GM12872 (cell line): ENCODE data around the gene OTULIN.

Source experiments
- TF ChIP-seq, protein P1 (sequence below): IDR thresholded peaks from 3 replicates; pipeline ENCODE4 v1.5.1; 2011; ENCODE audit warnings: low read depth, mild to moderate bottlenecking, low read length, moderate library complexity; ENCODE audit not compliant: insufficient read depth

OTULIN gene

DNA sequence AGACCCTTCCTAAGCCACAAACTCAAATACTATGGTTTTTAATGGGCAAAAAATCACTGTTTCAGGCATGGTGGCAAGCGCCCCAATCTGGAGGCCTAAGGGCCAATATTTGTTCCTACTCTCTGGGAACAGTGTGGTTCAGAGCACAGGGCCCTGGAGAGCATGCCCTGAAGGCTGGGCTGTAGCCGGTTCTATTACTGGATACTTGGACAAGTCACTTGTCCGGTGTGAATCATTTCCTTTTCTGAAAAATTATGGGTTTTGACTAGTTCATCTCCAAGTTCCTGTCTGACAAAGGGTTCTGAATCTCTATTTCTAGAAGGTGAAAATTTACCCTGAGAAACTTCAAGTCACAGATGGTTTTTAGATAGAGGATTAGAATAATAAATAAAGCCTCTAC, 75.0 kb downstream of the OTULIN start:
- TF ChIP-seq, protein P1, sequence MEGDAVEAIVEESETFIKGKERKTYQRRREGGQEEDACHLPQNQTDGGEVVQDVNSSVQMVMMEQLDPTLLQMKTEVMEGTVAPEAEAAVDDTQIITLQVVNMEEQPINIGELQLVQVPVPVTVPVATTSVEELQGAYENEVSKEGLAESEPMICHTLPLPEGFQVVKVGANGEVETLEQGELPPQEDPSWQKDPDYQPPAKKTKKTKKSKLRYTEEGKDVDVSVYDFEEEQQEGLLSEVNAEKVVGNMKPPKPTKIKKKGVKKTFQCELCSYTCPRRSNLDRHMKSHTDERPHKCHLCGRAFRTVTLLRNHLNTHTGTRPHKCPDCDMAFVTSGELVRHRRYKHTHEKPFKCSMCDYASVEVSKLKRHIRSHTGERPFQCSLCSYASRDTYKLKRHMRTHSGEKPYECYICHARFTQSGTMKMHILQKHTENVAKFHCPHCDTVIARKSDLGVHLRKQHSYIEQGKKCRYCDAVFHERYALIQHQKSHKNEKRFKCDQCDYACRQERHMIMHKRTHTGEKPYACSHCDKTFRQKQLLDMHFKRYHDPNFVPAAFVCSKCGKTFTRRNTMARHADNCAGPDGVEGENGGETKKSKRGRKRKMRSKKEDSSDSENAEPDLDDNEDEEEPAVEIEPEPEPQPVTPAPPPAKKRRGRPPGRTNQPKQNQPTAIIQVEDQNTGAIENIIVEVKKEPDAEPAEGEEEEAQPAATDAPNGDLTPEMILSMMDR = no peak

GRCh38 chr5:14739981-14740380, 75.5 kb downstream of the OTULIN start:
- TF ChIP-seq, protein P1 = no peak

DNA sequence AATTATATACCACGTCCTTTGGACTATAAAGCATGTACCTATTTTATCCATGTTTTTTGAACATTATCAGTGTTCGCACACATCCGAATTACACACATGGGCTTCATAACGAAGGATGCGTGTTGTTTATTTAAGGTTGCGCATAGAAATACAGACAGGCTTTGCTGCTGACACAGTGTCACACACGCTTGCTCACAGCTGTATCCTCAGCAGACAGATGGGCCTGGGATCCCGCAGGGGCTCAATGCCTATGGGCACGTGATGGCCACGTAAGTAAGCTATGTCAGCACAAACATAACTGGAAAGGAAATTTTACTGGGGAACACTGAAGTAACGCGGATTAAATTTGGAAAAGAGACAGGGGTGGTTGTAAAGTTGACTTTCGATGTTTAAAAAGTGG, 76.6 kb downstream of the OTULIN start:
- TF ChIP-seq, protein P1 = no peak

DNA sequence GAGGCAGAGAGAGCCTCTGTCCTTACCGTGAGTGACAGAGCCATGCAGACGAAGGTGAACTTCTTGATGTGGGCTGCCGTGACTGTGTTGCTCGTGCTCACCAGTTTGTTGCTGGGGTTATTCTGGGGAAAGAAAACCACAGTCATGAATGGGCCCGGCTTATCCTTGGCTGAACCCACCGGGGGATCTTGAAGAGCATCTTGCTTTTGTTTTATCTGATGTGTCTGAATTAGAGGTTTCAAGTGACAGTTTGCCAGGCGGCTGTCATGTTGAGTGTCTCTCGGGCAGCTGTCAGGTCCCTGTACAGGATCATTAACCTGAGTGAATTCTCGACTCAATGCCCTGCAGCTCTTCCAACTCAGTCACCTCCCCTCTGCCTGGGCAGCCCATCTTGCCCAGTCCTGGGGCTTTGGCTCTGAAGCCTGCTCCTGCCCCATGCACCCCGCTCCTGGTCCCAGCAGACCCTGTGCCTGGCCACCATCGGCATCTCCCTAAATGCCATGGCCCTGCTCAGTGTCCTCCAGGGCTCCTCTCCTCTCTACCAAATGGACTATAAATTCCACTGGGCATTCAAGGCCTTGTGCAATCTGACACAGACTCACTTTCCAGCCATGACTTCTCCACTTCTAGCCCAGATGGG, 77.4 kb downstream of the OTULIN start:
- TF ChIP-seq, protein P1 = no peak

DNA sequence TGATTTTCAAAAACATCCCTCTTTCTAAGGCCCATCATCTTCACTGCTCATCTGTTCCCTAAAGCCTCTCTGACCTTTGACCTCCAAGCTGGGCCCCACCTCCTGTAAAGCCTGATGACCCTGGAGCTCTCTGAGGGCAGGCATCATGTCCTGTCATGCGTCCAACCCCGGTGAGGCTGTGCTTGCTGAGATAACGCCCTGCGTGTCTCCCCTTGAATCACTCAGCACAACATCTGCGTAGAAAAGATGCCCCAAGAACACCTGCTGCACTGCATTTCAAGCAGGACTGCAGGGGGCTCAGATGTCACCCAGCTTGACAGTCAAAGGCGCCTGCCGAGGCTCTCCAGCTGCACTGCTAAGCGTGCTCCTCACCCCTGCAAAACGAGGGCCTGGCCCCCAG, 78.0 kb downstream of the OTULIN start:
- TF ChIP-seq, protein P1 = no peak

GRCh38 chr5:14743601-14744295, 79.2 kb downstream of the OTULIN start:
- TF ChIP-seq, protein P1 = no peak

GRCh38 chr5:14744296-14745187, 80.0 kb downstream of the OTULIN start:
- TF ChIP-seq, protein P1 = no peak
